A549 treated with Mapracorat at 1 μM for 4 hours (cell line): ENCODE data around the gene RNF182. TPM values are rescaled to one million over a fixed set of nuclear protein-coding genes. Genes with fewer than 3 reads are reported as not detected.

Experiments
- total RNA-seq: library from RNA; stranded (reverse); fragments of 200-300 nt; extraction: Qiagen RNA extraction; gene quantifications from 5 replicates; pipeline ENCODE4 v1.2.3, GENCODE V29; 2022

The RNF182 gene
- total RNA-seq: 3.2 to 3.6 TPM (median 3.4 TPM) in 5 replicates

GRCh38 chr6:13924949-13925881, at the start of gene RNF182:
TSS of gene RNF182 (plus strand) at chr6:13924952. CDS start at chr6:13977120, 52,168 bp downstream.

Other genes with a start within 250 kb of the RNF182 start
- gene RANBP9, start 213.1 kb upstream of the RNF182 start, total RNA-seq: 11.1 to 15.5 TPM (median 12.0 TPM) in 5 replicates
- 11.0 to 15.4 TPM (median 15.0 TPM) in 5 replicates for gene MCUR1, start 110.4 kb upstream of the RNF182 start, total RNA-seq
- 1.5 to 2.5 TPM (median 1.8 TPM) in 5 replicates for gene CD83, start 192.8 kb downstream of the RNF182 start, total RNA-seq